Transverse colon (tissue), 3 donors: Measurements from ENCODE around the gene XYLT1.

Source experiments
- CTCF ChIP-seq, 5 experiments: fragments of 200-600 bp in 3 of 5; fragments of 450-650 bp in 2 of 5; sonication (generic) in 3 of 5; IDR thresholded peaks; 1 replicate in 2 of 5; 2 replicates in 3 of 5; pipeline ENCODE4 v1.5.1; 2016 to 2017; ENCODE audit warnings: antibody characterized with exemption in 5 of 5, inconsistent platforms in 3 of 5, mild to moderate bottlenecking in 2 of 5, moderate library complexity in 1 of 5
- EP300 ChIP-seq: sonication (generic); formaldehyde crosslinking; IDR thresholded peaks from one replicate; pipeline ENCODE4 v1.6.1; 2017; ENCODE audit warnings: antibody characterized with exemption, low read depth

GRCh38 chr16:17368446-17368845 is 102.3 kb downstream of the XYLT1 start:
- TF ChIP-seq CTCF (IDR thresholded peaks at IDR 0.05) = no peak
- no peak for TF ChIP-seq EP300
